Testis (tissue), 3 donors: ENCODE measurements around the gene KDELR3. TPM values are rescaled to one million over a fixed set of nuclear protein-coding genes. Genes with fewer than 3 reads are reported as not detected.

Experiments
- DNase-seq: peaks from one replicate; pipeline ENCODE4 v3.0.0-alpha.2; 2019
- H3K27ac ChIP-seq, 2 donors: fragments of 200-600 bp; sonication (generic); one replicate each; pipeline ENCODE4 v1.5.1; 2019
- H3K27me3 ChIP-seq: fragments of 200-600 bp; sonication (generic); one replicate; pipeline ENCODE4 v1.5.1; 2019
- H3K36me3 ChIP-seq: fragments of 200-600 bp; sonication (generic); one replicate; pipeline ENCODE4 v1.5.1; 2017; ENCODE audit warnings: low read depth; ENCODE audit errors: missing control alignments
- H3K4me1 ChIP-seq: fragments of 200-600 bp; sonication (generic); one replicate; pipeline ENCODE4 v1.5.1; 2019
- H3K4me3 ChIP-seq, 2 donors: fragments of 200-600 bp; sonication (generic); one replicate each; pipeline ENCODE4 v1.5.1; 2017 to 2019
- H3K9me3 ChIP-seq: fragments of 200-600 bp; sonication (generic); one replicate; pipeline ENCODE4 v1.5.1; 2017
- CTCF ChIP-seq, 3 experiments: fragments of 450-650 bp in 2 of 3; fragments of 200-600 bp in 1 of 3; sonication (generic) in 1 of 3; IDR thresholded peaks; one replicate each; pipeline ENCODE4 v1.5.1; 2016 to 2019; ENCODE audit warnings: antibody characterized with exemption in 3 of 3, mild to moderate bottlenecking in 2 of 3, moderate library complexity in 1 of 3
- POLR2A ChIP-seq: fragments of 450-650 bp; IDR thresholded peaks from one replicate; pipeline ENCODE4 v1.6.1; 2017; ENCODE audit warnings: antibody characterized with exemption, mild to moderate bottlenecking, moderate library complexity
- WGBS, 2 donors: methylation state at CpG; one replicate each; pipeline ENCODE4 v1.1.5; 2018; 5-methylcytosine and 5-hydroxymethylcytosine counted together
- intact Hi-C: fragments of 100-400 bp; cut with DNase I; formaldehyde crosslinking; loops from one replicate; pipeline ENCODE4 v1.15.1; 2023; ENCODE audit warnings: low total_unique reads
- polyA plus RNA-seq: library from polyadenylated mRNA; stranded (reverse); fragments of 350-450 nt; fragmentation: Illumina TruSeq; extraction: RNeasy Lipid Tissue Mini Kit (QIAGEN cat#74804); gene quantifications from one replicate; pipeline ENCODE4 v1.2.3, GENCODE V29; 2014; ENCODE audit warnings: low read depth, low replicate concordance; ENCODE audit not compliant: insufficient read depth
- total RNA-seq, 2 donors: library from RNA; depleted of rRNA; stranded (reverse); fragments of >200 nt; gene quantifications; one replicate each; pipeline ENCODE4 v1.2.3, GENCODE V29; 2016

KDELR3 gene
- total and polyA plus RNA-seq, 3 donors from 2014 or later = 6.7 to 10.4 (median 8.6) TPM

DNA sequence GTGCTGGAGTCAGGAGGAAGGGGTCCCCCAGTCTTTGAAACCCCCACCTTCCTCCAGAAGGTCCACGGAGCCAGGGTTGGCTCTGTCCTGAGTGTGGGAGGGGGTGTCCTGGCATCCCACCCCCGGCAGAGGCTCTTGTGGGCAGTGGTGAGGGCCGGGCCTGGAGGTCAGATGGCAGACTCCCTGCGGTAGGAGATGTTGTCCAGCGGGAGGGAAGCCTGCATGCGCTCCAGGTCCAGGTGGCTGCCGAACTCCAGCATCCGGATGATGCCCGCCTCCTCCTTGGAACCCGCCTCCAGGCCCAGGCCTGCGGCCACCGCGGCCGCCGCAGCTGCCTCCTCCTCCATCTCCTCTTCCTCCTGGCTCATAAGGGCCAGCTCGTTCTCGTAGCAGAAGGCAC, 41.3 kb upstream of the KDELR3 start:
- intact Hi-C loops = no loop called here
- no peak for DNase-seq
- WGBS, 2 donors = 64 to 81% methylated on average over 3 to 17 of the region's 17 CpGs
- H3K4me1 ChIP-seq = peaks cover 3% of the 10 kb centered on the region
- H3K27me3 ChIP-seq = no peaks in the 10 kb centered on the region
- no peak overlapping the region for H3K27ac ChIP-seq
- no peak overlapping the region for H3K4me3 ChIP-seq
- H3K36me3 ChIP-seq = no peaks in the 10 kb centered on the region
- H3K9me3 ChIP-seq = no peaks in the 10 kb centered on the region
- TF ChIP-seq CTCF (IDR thresholded peaks at IDR 0.05) (no peak), POLR2A (no peak)

DNA sequence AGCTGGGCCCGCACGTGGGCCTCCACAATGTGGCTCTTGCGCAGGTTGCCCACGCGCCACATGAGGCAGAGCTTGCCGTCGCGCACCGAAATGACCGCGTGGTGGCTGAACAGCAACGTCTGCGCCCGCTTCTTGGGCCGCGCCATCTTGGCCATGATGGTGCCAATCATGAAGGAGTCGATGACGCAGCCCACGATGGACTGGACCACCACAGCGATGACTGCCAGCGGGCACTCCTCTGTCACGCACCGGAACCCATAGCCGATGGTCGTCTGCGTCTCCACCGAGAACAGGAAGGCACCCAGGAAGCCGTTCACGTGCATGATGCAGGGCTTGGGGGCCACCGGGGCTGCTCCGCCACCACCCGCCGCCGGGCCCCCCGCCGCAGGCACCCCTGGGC, 40.4 kb upstream of the KDELR3 start:
- Histone ChIP-seq H3K9me3 (no peaks in the 10 kb centered on the region), H3K27me3 (no peaks in the 10 kb centered on the region), H3K27ac (no peak overlapping the region), H3K4me1 (peaks cover 10% of the 10 kb centered on the region), H3K36me3 (no peaks in the 10 kb centered on the region), H3K4me3 (no peak overlapping the region)
- WGBS, 2 donors = 99% methylated on average over 24 to 30 of the region's 36 CpGs
- no peak for TF ChIP-seq POLR2A
- no peak for TF ChIP-seq CTCF (IDR thresholded peaks at IDR 0.05)
- no peak for DNase-seq
- intact Hi-C loops = no loop called here

DNA sequence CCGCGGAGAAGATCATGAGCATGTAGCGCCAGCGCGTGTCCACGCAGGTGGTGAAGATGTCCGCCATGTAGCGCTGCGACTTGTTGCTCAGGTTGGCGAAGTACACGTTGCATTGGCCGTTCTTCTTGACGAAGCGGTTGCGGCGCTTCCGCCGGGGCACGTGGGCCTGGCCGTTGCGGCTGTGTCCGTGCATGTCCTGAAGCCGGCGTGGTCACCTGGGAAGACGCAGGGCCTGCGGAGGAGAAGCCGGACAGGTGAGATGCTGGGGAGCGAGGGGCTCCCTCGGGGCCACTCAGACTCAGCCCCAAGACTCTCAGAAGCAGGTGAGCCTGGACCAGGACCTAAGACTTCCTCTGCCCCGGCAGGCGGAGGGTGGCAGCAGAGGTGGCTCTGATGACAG, 40.0 kb upstream of the KDELR3 start:
- 95 to 96% methylated on average over 28 to 31 of the region's 31 CpGs for WGBS, 2 donors
- Histone ChIP-seq H3K9me3 (no peaks in the 10 kb centered on the region), H3K27me3 (no peaks in the 10 kb centered on the region), H3K36me3 (no peaks in the 10 kb centered on the region), H3K27ac (no peak overlapping the region), H3K4me1 (peaks cover 14% of the 10 kb centered on the region), H3K4me3 (no peak overlapping the region)
- TF ChIP-seq CTCF (IDR thresholded peaks at IDR 0.05) (no peak), POLR2A (no peak)
- intact Hi-C loops = no loop called here
- no peak for DNase-seq

- Histone ChIP-seq H3K9me3 (no peaks in the 10 kb centered on the region), H3K27ac (no peak overlapping the region), H3K36me3 (no peaks in the 10 kb centered on the region), H3K4me1 (peaks cover 14% of the 10 kb centered on the region), H3K27me3 (no peaks in the 10 kb centered on the region), H3K4me3 (no peak overlapping the region)
- intact Hi-C loops = no loop called here
- 84 to 91% methylated on average over 2 of the region's 2 CpGs for WGBS, 2 donors
- TF ChIP-seq CTCF (IDR thresholded peaks at IDR 0.05) = no peak
- TF ChIP-seq POLR2A = no peak
- DNase-seq = no peak
Observed at GRCh38 chr22:38428714-38429113, 39.2 kb upstream of the KDELR3 start.

GRCh38 chr22:38429499-38430068, 38.3 kb upstream of the KDELR3 start:
- WGBS, 2 donors = 69 to 73% methylated on average over 16 of the region's 16 CpGs
- Histone ChIP-seq H3K27me3 (no peaks in the 10 kb centered on the region), H3K4me1 (peaks cover 14% of the 10 kb centered on the region), H3K9me3 (no peaks in the 10 kb centered on the region), H3K36me3 (no peaks in the 10 kb centered on the region), H3K4me3 (no peak overlapping the region), H3K27ac (no peak overlapping the region)
- intact Hi-C loops = no loop called here
- no peak for DNase-seq
- TF ChIP-seq CTCF (IDR thresholded peaks at IDR 0.05) = no peak
- no peak for TF ChIP-seq POLR2A
